ENCODE data around the gene KRAS. TPM values are rescaled to one million over a fixed set of nuclear protein-coding genes. Genes with fewer than 3 reads are reported as not detected.
A peak's percentile ranks its signal among the peaks of the same experiment; 100 is the strongest.
"Not testable (repeated sequence)": the region's sequence is repeated elsewhere in the genome, so short reads cannot be mapped to it uniquely, and the experiment has no call there.

Gene KRAS
- 2.0 TPM for polyA plus RNA-seq (2012; ENCODE audit: low read depth, missing spikeins)

GRCh38 chr12:25250744-25251730 lies at the start of gene KRAS:
Gene KRAS (minus strand): TSS chr12:25250929.
- DNase-seq (ENCODE audit: insufficient read length, low spot score), result peak; percentile 72
- TF ChIP-seq SPI1 (IDR thresholded peaks at IDR 0.05; ENCODE audit: low read depth, low read length), result no peak
- TF ChIP-seq POLR2A (IDR thresholded peaks at IDR 0.05; ENCODE audit: low read depth, low read length), result no peak
- TF ChIP-seq TAF1 (IDR thresholded peaks at IDR 0.05; ENCODE audit: low read depth, low read length), result no peak
- no peak for TF ChIP-seq POLR2AphosphoS5 (IDR thresholded peaks at IDR 0.05; ENCODE audit: low read depth, low read length)
- TF ChIP-seq PAX5 (IDR thresholded peaks at IDR 0.05; ENCODE audit: insufficient read depth, low read length, severe bottlenecking), result no peak
- TF ChIP-seq POU2F2 (IDR thresholded peaks at IDR 0.05; ENCODE audit: low read depth, low read length), result no peak
- peak; percentile 87 for FAIRE-seq

- FAIRE-seq (no peak), DNase-seq (ENCODE audit: insufficient read length, low spot score) (no peak)
- TF ChIP-seq PAX5 (IDR thresholded peaks at IDR 0.05; ENCODE audit: insufficient read depth, low read length, severe bottlenecking) (no peak), TAF1 (IDR thresholded peaks at IDR 0.05; ENCODE audit: low read depth, low read length) (no peak), POLR2A (IDR thresholded peaks at IDR 0.05; ENCODE audit: low read depth, low read length) (no peak), POLR2AphosphoS5 (IDR thresholded peaks at IDR 0.05; ENCODE audit: low read depth, low read length) (no peak), POU2F2 (IDR thresholded peaks at IDR 0.05; ENCODE audit: low read depth, low read length) (no peak), SPI1 (IDR thresholded peaks at IDR 0.05; ENCODE audit: low read depth, low read length) (no peak)
These were observed 45.7 kb upstream of the KRAS start for GRCh38 chr12:25296381-25296780.

- no peak for TF ChIP-seq POLR2A (IDR thresholded peaks at IDR 0.05; ENCODE audit: low read depth, low read length)
- TF ChIP-seq SPI1 (IDR thresholded peaks at IDR 0.05; ENCODE audit: low read depth, low read length), result no peak
- no peak for TF ChIP-seq PAX5 (IDR thresholded peaks at IDR 0.05; ENCODE audit: insufficient read depth, low read length, severe bottlenecking)
- TF ChIP-seq POU2F2 (IDR thresholded peaks at IDR 0.05; ENCODE audit: low read depth, low read length), result no peak
- TF ChIP-seq TAF1 (IDR thresholded peaks at IDR 0.05; ENCODE audit: low read depth, low read length), result no peak
- TF ChIP-seq POLR2AphosphoS5 (IDR thresholded peaks at IDR 0.05; ENCODE audit: low read depth, low read length), result no peak
- FAIRE-seq (no peak), DNase-seq (ENCODE audit: insufficient read length, low spot score) (no peak)
These were observed 44.6 kb upstream of the KRAS start for GRCh38 chr12:25295361-25295760.

- FAIRE-seq, result no peak
- no peak for DNase-seq (ENCODE audit: insufficient read length, low spot score)
- no peak for TF ChIP-seq SPI1 (IDR thresholded peaks at IDR 0.05; ENCODE audit: low read depth, low read length)
- no peak for TF ChIP-seq TAF1 (IDR thresholded peaks at IDR 0.05; ENCODE audit: low read depth, low read length)
- no peak for TF ChIP-seq POLR2AphosphoS5 (IDR thresholded peaks at IDR 0.05; ENCODE audit: low read depth, low read length)
- no peak for TF ChIP-seq POLR2A (IDR thresholded peaks at IDR 0.05; ENCODE audit: low read depth, low read length)
- no peak for TF ChIP-seq PAX5 (IDR thresholded peaks at IDR 0.05; ENCODE audit: insufficient read depth, low read length, severe bottlenecking)
- TF ChIP-seq POU2F2 (IDR thresholded peaks at IDR 0.05; ENCODE audit: low read depth, low read length), result no peak
These were observed 42.9 kb upstream of the KRAS start for GRCh38 chr12:25293653-25294052.

- 0 out of 2 replicates have a peak, but pooled peaks have one; percentile 25 for TF ChIP-seq SPI1 (IDR thresholded peaks at IDR 0.05; ENCODE audit: low read depth, low read length)
- not testable (repeated sequence) for FAIRE-seq; DNase-seq (ENCODE audit: insufficient read length, low spot score)
These were observed 42.1 kb upstream of the KRAS start for GRCh38 chr12:25292810-25293221.

- FAIRE-seq (no peak), DNase-seq (ENCODE audit: insufficient read length, low spot score) (no peak)
- TF ChIP-seq POLR2AphosphoS5 (IDR thresholded peaks at IDR 0.05; ENCODE audit: low read depth, low read length) (no peak), POU2F2 (IDR thresholded peaks at IDR 0.05; ENCODE audit: low read depth, low read length) (no peak)
These were observed 36.9 kb upstream of the KRAS start for GRCh38 chr12:25287610-25288009.

GRCh38 chr12:25286837-25287236 lies 36.1 kb upstream of the KRAS start:
- TF ChIP-seq PAX5 (IDR thresholded peaks at IDR 0.05; ENCODE audit: insufficient read depth, low read length, severe bottlenecking) (no peak), POLR2AphosphoS5 (IDR thresholded peaks at IDR 0.05; ENCODE audit: low read depth, low read length) (no peak), POLR2A (IDR thresholded peaks at IDR 0.05; ENCODE audit: low read depth, low read length) (no peak), POU2F2 (IDR thresholded peaks at IDR 0.05; ENCODE audit: low read depth, low read length) (no peak), TAF1 (IDR thresholded peaks at IDR 0.05; ENCODE audit: low read depth, low read length) (no peak), SPI1 (IDR thresholded peaks at IDR 0.05; ENCODE audit: low read depth, low read length) (no peak)
- DNase-seq (ENCODE audit: insufficient read length, low spot score) (no peak), FAIRE-seq (no peak)

GRCh38 chr12:25284024-25284423 lies 33.3 kb upstream of the KRAS start:
- no peak for FAIRE-seq

GRCh38 chr12:25283006-25283405 lies 32.3 kb upstream of the KRAS start:
- FAIRE-seq, result no peak
- DNase-seq (ENCODE audit: insufficient read length, low spot score), result no peak
- no peak for TF ChIP-seq TAF1 (IDR thresholded peaks at IDR 0.05; ENCODE audit: low read depth, low read length)
- TF ChIP-seq PAX5 (IDR thresholded peaks at IDR 0.05; ENCODE audit: insufficient read depth, low read length, severe bottlenecking), result no peak
- TF ChIP-seq POLR2AphosphoS5 (IDR thresholded peaks at IDR 0.05; ENCODE audit: low read depth, low read length), result no peak
- TF ChIP-seq POU2F2 (IDR thresholded peaks at IDR 0.05; ENCODE audit: low read depth, low read length), result no peak
- TF ChIP-seq SPI1 (IDR thresholded peaks at IDR 0.05; ENCODE audit: low read depth, low read length), result no peak
- no peak for TF ChIP-seq POLR2A (IDR thresholded peaks at IDR 0.05; ENCODE audit: low read depth, low read length)

More at GRCh38 chr12:25284024-25284423, 33.3 kb upstream of the KRAS start:
- no peak for TF ChIP-seq TAF1 (IDR thresholded peaks at IDR 0.05; ENCODE audit: low read depth, low read length)
- TF ChIP-seq POLR2AphosphoS5 (IDR thresholded peaks at IDR 0.05; ENCODE audit: low read depth, low read length), result no peak
- TF ChIP-seq POLR2A (IDR thresholded peaks at IDR 0.05; ENCODE audit: low read depth, low read length), result no peak
- TF ChIP-seq SPI1 (IDR thresholded peaks at IDR 0.05; ENCODE audit: low read depth, low read length), result no peak
- no peak for TF ChIP-seq PAX5 (IDR thresholded peaks at IDR 0.05; ENCODE audit: insufficient read depth, low read length, severe bottlenecking)
- TF ChIP-seq POU2F2 (IDR thresholded peaks at IDR 0.05; ENCODE audit: low read depth, low read length), result no peak
- no peak for DNase-seq (ENCODE audit: insufficient read length, low spot score)

Data from GM12891 (cell line).